ENCODE results near the gene CLEC4A.

GRCh38 chr12:8087666-8088065 lies 35.8 kb upstream of the CLEC4A start:
- TF ChIP-seq CTCF (conservative IDR thresholded peaks at IDR 0.05; ENCODE audit: low read length), result no peak
- no peak for TF ChIP-seq EZH2phosphoT487 (IDR thresholded peaks at IDR 0.05; ENCODE audit: borderline replicate concordance)
